ENCODE measurements around the gene ARMH4.

Gene ARMH4

GRCh38 chr14:57999979-58000378, 152.0 kb downstream of the ARMH4 start:
- H3K36me3 ChIP-seq (ENCODE audit: control insufficient read depth, low read depth, low read length): no peaks in the 10 kb centered on the region
- H3K4me3 ChIP-seq (ENCODE audit: low read length): no peak overlapping the region
- no peaks in the 10 kb centered on the region for H3K27me3 ChIP-seq (ENCODE audit: control insufficient read depth, insufficient read depth, low read length)
- no peaks in the 10 kb centered on the region for H3K9me3 ChIP-seq (ENCODE audit: control insufficient read depth, low read depth, low read length)
- H3K4me1 ChIP-seq (ENCODE audit: control insufficient read depth, low read depth, low read length): no peaks in the 10 kb centered on the region
- H3K27ac ChIP-seq (ENCODE audit: low read length): no peak overlapping the region
- no peak overlapping the region for H3K9ac ChIP-seq (ENCODE audit: low read length)

- Histone ChIP-seq H3K9me3 (ENCODE audit: control insufficient read depth, low read depth, low read length) (no peaks in the 10 kb centered on the region), H3K4me1 (ENCODE audit: control insufficient read depth, low read depth, low read length) (no peaks in the 10 kb centered on the region), H3K36me3 (ENCODE audit: control insufficient read depth, low read depth, low read length) (no peaks in the 10 kb centered on the region), H3K9ac (ENCODE audit: low read length) (no peak overlapping the region), H3K27ac (ENCODE audit: low read length) (no peak overlapping the region), H3K27me3 (ENCODE audit: control insufficient read depth, insufficient read depth, low read length) (no peaks in the 10 kb centered on the region), H3K4me3 (ENCODE audit: low read length) (no peak overlapping the region)
Observed at GRCh38 chr14:57999471-57999870, 152.5 kb downstream of the ARMH4 start.

- Histone ChIP-seq H3K27me3 (ENCODE audit: control insufficient read depth, insufficient read depth, low read length) (no peaks in the 10 kb centered on the region), H3K9ac (ENCODE audit: low read length) (no peak overlapping the region), H3K4me1 (ENCODE audit: control insufficient read depth, low read depth, low read length) (no peaks in the 10 kb centered on the region), H3K9me3 (ENCODE audit: control insufficient read depth, low read depth, low read length) (no peaks in the 10 kb centered on the region), H3K36me3 (ENCODE audit: control insufficient read depth, low read depth, low read length) (no peaks in the 10 kb centered on the region), H3K4me3 (ENCODE audit: low read length) (no peak overlapping the region), H3K27ac (ENCODE audit: low read length) (no peak overlapping the region)
Observed at GRCh38 chr14:57998766-57999165, 153.2 kb downstream of the ARMH4 start.

- no peak overlapping the region for H3K4me3 ChIP-seq (ENCODE audit: low read length)
- no peaks in the 10 kb centered on the region for H3K4me1 ChIP-seq (ENCODE audit: control insufficient read depth, low read depth, low read length)
- H3K27me3 ChIP-seq (ENCODE audit: control insufficient read depth, insufficient read depth, low read length): no peaks in the 10 kb centered on the region
- no peaks in the 10 kb centered on the region for H3K9me3 ChIP-seq (ENCODE audit: control insufficient read depth, low read depth, low read length)
- H3K27ac ChIP-seq (ENCODE audit: low read length): no peak overlapping the region
- no peaks in the 10 kb centered on the region for H3K36me3 ChIP-seq (ENCODE audit: control insufficient read depth, low read depth, low read length)
- no peak overlapping the region for H3K9ac ChIP-seq (ENCODE audit: low read length)
Observed at GRCh38 chr14:57991353-57991752, 160.7 kb downstream of the ARMH4 start.

- no peak overlapping the region for H3K27ac ChIP-seq (ENCODE audit: low read length)
- no peak overlapping the region for H3K9ac ChIP-seq (ENCODE audit: low read length)
- H3K9me3 ChIP-seq (ENCODE audit: control insufficient read depth, low read depth, low read length): no peaks in the 10 kb centered on the region
- no peaks in the 10 kb centered on the region for H3K36me3 ChIP-seq (ENCODE audit: control insufficient read depth, low read depth, low read length)
- H3K27me3 ChIP-seq (ENCODE audit: control insufficient read depth, insufficient read depth, low read length): no peaks in the 10 kb centered on the region
- H3K4me1 ChIP-seq (ENCODE audit: control insufficient read depth, low read depth, low read length): no peaks in the 10 kb centered on the region
- H3K4me3 ChIP-seq (ENCODE audit: low read length): no peak overlapping the region
Observed at GRCh38 chr14:57988445-57988844, 163.6 kb downstream of the ARMH4 start.

- no peaks in the 10 kb centered on the region for H3K27me3 ChIP-seq (ENCODE audit: control insufficient read depth, insufficient read depth, low read length)
- H3K4me3 ChIP-seq (ENCODE audit: low read length): no peak overlapping the region
- no peak overlapping the region for H3K9ac ChIP-seq (ENCODE audit: low read length)
Observed at GRCh38 chr14:57987596-57988300, 164.3 kb downstream of the ARMH4 start.

GRCh38 chr14:57987051-57987450, 165.0 kb downstream of the ARMH4 start:
- Histone ChIP-seq H3K9me3 (ENCODE audit: control insufficient read depth, low read depth, low read length) (no peaks in the 10 kb centered on the region), H3K4me1 (ENCODE audit: control insufficient read depth, low read depth, low read length) (no peaks in the 10 kb centered on the region), H3K4me3 (ENCODE audit: low read length) (no peak overlapping the region), H3K9ac (ENCODE audit: low read length) (no peak overlapping the region), H3K27me3 (ENCODE audit: control insufficient read depth, insufficient read depth, low read length) (no peaks in the 10 kb centered on the region), H3K36me3 (ENCODE audit: control insufficient read depth, low read depth, low read length) (no peaks in the 10 kb centered on the region), H3K27ac (ENCODE audit: low read length) (no peak overlapping the region)

More at GRCh38 chr14:57987596-57988300, 164.3 kb downstream of the ARMH4 start:
- H3K4me1 ChIP-seq (ENCODE audit: control insufficient read depth, low read depth, low read length): no peaks in the 10 kb centered on the region
- no peak overlapping the region for H3K27ac ChIP-seq (ENCODE audit: low read length)
- H3K36me3 ChIP-seq (ENCODE audit: control insufficient read depth, low read depth, low read length): no peaks in the 10 kb centered on the region
- H3K9me3 ChIP-seq (ENCODE audit: control insufficient read depth, low read depth, low read length): no peaks in the 10 kb centered on the region

- no peaks in the 10 kb centered on the region for H3K9me3 ChIP-seq (ENCODE audit: control insufficient read depth, low read depth, low read length)
- H3K4me1 ChIP-seq (ENCODE audit: control insufficient read depth, low read depth, low read length): no peaks in the 10 kb centered on the region
- no peaks in the 10 kb centered on the region for H3K36me3 ChIP-seq (ENCODE audit: control insufficient read depth, low read depth, low read length)
- H3K4me3 ChIP-seq (ENCODE audit: low read length): no peak overlapping the region
- no peak overlapping the region for H3K27ac ChIP-seq (ENCODE audit: low read length)
- no peaks in the 10 kb centered on the region for H3K27me3 ChIP-seq (ENCODE audit: control insufficient read depth, insufficient read depth, low read length)
- H3K9ac ChIP-seq (ENCODE audit: low read length): no peak overlapping the region
Observed at GRCh38 chr14:57982804-57983634, 169.0 kb downstream of the ARMH4 start.

- H3K27me3 ChIP-seq (ENCODE audit: control insufficient read depth, insufficient read depth, low read length): no peaks in the 10 kb centered on the region
- H3K4me3 ChIP-seq (ENCODE audit: low read length): no peak overlapping the region
- no peak overlapping the region for H3K27ac ChIP-seq (ENCODE audit: low read length)
- no peak overlapping the region for H3K9ac ChIP-seq (ENCODE audit: low read length)
- H3K36me3 ChIP-seq (ENCODE audit: control insufficient read depth, low read depth, low read length): no peaks in the 10 kb centered on the region
- H3K4me1 ChIP-seq (ENCODE audit: control insufficient read depth, low read depth, low read length): no peaks in the 10 kb centered on the region
- H3K9me3 ChIP-seq (ENCODE audit: control insufficient read depth, low read depth, low read length): no peaks in the 10 kb centered on the region
Observed at GRCh38 chr14:57981817-57982560, 170.0 kb downstream of the ARMH4 start.

- Histone ChIP-seq H3K27ac (ENCODE audit: low read length) (no peak overlapping the region), H3K9ac (ENCODE audit: low read length) (no peak overlapping the region), H3K4me1 (ENCODE audit: control insufficient read depth, low read depth, low read length) (peaks cover 8% of the 10 kb centered on the region), H3K36me3 (ENCODE audit: control insufficient read depth, low read depth, low read length) (no peaks in the 10 kb centered on the region), H3K27me3 (ENCODE audit: control insufficient read depth, insufficient read depth, low read length) (no peaks in the 10 kb centered on the region), H3K9me3 (ENCODE audit: control insufficient read depth, low read depth, low read length) (no peaks in the 10 kb centered on the region), H3K4me3 (ENCODE audit: low read length) (no peak overlapping the region)
Observed at GRCh38 chr14:57979376-57980048, 172.5 kb downstream of the ARMH4 start.

GRCh38 chr14:57976701-57977100, 175.3 kb downstream of the ARMH4 start:
- Histone ChIP-seq H3K4me1 (ENCODE audit: control insufficient read depth, low read depth, low read length) (peaks cover 8% of the 10 kb centered on the region), H3K27me3 (ENCODE audit: control insufficient read depth, insufficient read depth, low read length) (no peaks in the 10 kb centered on the region), H3K9me3 (ENCODE audit: control insufficient read depth, low read depth, low read length) (no peaks in the 10 kb centered on the region), H3K27ac (ENCODE audit: low read length) (no peak overlapping the region), H3K9ac (ENCODE audit: low read length) (no peak overlapping the region), H3K4me3 (ENCODE audit: low read length) (no peak overlapping the region), H3K36me3 (ENCODE audit: control insufficient read depth, low read depth, low read length) (no peaks in the 10 kb centered on the region)
